ENCODE data around the gene AP2A1.

AP2A1 gene

GRCh38 chr19:49779731-49780555, 13.1 kb downstream of the AP2A1 start:
- no peak for TF ChIP-seq CTCF (IDR thresholded peaks at IDR 0.05; ENCODE audit: low read depth, low read length)
- in situ Hi-C loops (cut with HindIII; ENCODE audit: low sequenced_read_pairs) = no loop called here
- DNase-seq (ENCODE audit: low read depth, low spot score) = no peak
- H3K4me3 ChIP-seq (ENCODE audit: low read depth, low read length) = no peak overlapping the region

GRCh38 chr19:49780861-49781260, 14.1 kb downstream of the AP2A1 start:
- in situ Hi-C loops (cut with HindIII; ENCODE audit: low sequenced_read_pairs) = no loop called here
- DNase-seq (ENCODE audit: low read depth, low spot score) = no peak
- H3K4me3 ChIP-seq (ENCODE audit: low read depth, low read length) = no peak overlapping the region
- no peak for TF ChIP-seq CTCF (IDR thresholded peaks at IDR 0.05; ENCODE audit: low read depth, low read length)

- no peak overlapping the region for H3K4me3 ChIP-seq (ENCODE audit: low read depth, low read length)
- in situ Hi-C loops (cut with HindIII; ENCODE audit: low sequenced_read_pairs) = no loop called here
- DNase-seq (ENCODE audit: low read depth, low spot score) = no peak
- TF ChIP-seq CTCF (IDR thresholded peaks at IDR 0.05; ENCODE audit: low read depth, low read length) = no peak
Measured at GRCh38 chr19:49781394-49781793, 14.6 kb downstream of the AP2A1 start.

- no peak for DNase-seq (ENCODE audit: low read depth, low spot score)
- no peak overlapping the region for H3K4me3 ChIP-seq (ENCODE audit: low read depth, low read length)
- no peak for TF ChIP-seq CTCF (IDR thresholded peaks at IDR 0.05; ENCODE audit: low read depth, low read length)
- in situ Hi-C loops (cut with HindIII; ENCODE audit: low sequenced_read_pairs) = no loop called here
Measured at GRCh38 chr19:49782515-49782914, 15.7 kb downstream of the AP2A1 start.

GRCh38 chr19:49786376-49786820, 19.6 kb downstream of the AP2A1 start:
- H3K4me3 ChIP-seq (ENCODE audit: low read depth, low read length) = no peak overlapping the region
- in situ Hi-C loops (cut with HindIII; ENCODE audit: low sequenced_read_pairs) = no loop called here
- no peak for TF ChIP-seq CTCF (IDR thresholded peaks at IDR 0.05; ENCODE audit: low read depth, low read length)
- DNase-seq (ENCODE audit: low read depth, low spot score) = peak; percentile 32

- no peak overlapping the region for H3K4me3 ChIP-seq (ENCODE audit: low read depth, low read length)
- in situ Hi-C loops (cut with HindIII; ENCODE audit: low sequenced_read_pairs) = no loop called here
- TF ChIP-seq CTCF (IDR thresholded peaks at IDR 0.05; ENCODE audit: low read depth, low read length) = no peak
- no peak for DNase-seq (ENCODE audit: low read depth, low spot score)
Measured at GRCh38 chr19:49787746-49788145, 20.9 kb downstream of the AP2A1 start.

All from astrocyte of the spinal cord (primary cell).